Measurements from ENCODE around the gene ANKRD44. TPM values are rescaled to one million over a fixed set of nuclear protein-coding genes. Genes with fewer than 3 reads are reported as not detected.
"Not testable (repeated sequence)": the region's sequence is repeated elsewhere in the genome, so short reads cannot be mapped to it uniquely, and the experiment has no call there.

Gene ANKRD44
- total RNA-seq, 1 experiment from 2014 or later: 0.85 TPM

- Histone ChIP-seq H3K27me3 (no peaks in the 10 kb centered on the region), H3K36me3 (no peaks in the 10 kb centered on the region), H3K4me1 (no peaks in the 10 kb centered on the region), H3K9me3 (replicated peaks) (no peaks in the 10 kb centered on the region), H3K27ac (no peak overlapping the region), H3K4me3 (no peak overlapping the region)
- DNase-seq: peak; percentile 13 to 63
Measured at GRCh38 chr2:197011801-197012641, 298.6 kb downstream of the ANKRD44 start.

GRCh38 chr2:197011021-197011417, 299.6 kb downstream of the ANKRD44 start:
- Histone ChIP-seq H3K4me3 (no peak overlapping the region), H3K4me1 (no peaks in the 10 kb centered on the region), H3K9me3 (replicated peaks) (no peaks in the 10 kb centered on the region), H3K36me3 (no peaks in the 10 kb centered on the region), H3K27me3 (no peaks in the 10 kb centered on the region), H3K27ac (no peak overlapping the region)
- DNase-seq: no peak

- H3K36me3 ChIP-seq: no peaks in the 10 kb centered on the region
- H3K27ac ChIP-seq: no peak overlapping the region
- no peak overlapping the region for H3K4me3 ChIP-seq
- no peak for DNase-seq
- H3K4me1 ChIP-seq: no peaks in the 10 kb centered on the region
- H3K9me3 ChIP-seq (replicated peaks): no peaks in the 10 kb centered on the region
- no peaks in the 10 kb centered on the region for H3K27me3 ChIP-seq
Measured at GRCh38 chr2:197010200-197011020, 300.2 kb downstream of the ANKRD44 start.

- H3K36me3 ChIP-seq; H3K9me3 ChIP-seq (replicated peaks); DNase-seq; H3K27ac ChIP-seq; H3K4me3 ChIP-seq; H3K4me1 ChIP-seq; H3K27me3 ChIP-seq: not testable (repeated sequence)
Measured at GRCh38 chr2:197008741-197009341, 301.7 kb downstream of the ANKRD44 start.

GRCh38 chr2:197007716-197008628, 302.6 kb downstream of the ANKRD44 start:
- no peak overlapping the region for H3K4me3 ChIP-seq
- H3K4me1 ChIP-seq: no peaks in the 10 kb centered on the region
- no peaks in the 10 kb centered on the region for H3K9me3 ChIP-seq (replicated peaks)
- H3K27ac ChIP-seq: no peak overlapping the region
- H3K27me3 ChIP-seq: no peaks in the 10 kb centered on the region
- no peaks in the 10 kb centered on the region for H3K36me3 ChIP-seq
- no peak for DNase-seq

GRCh38 chr2:197001921-197002320, 308.7 kb downstream of the ANKRD44 start:
- H3K4me3 ChIP-seq: no peak overlapping the region
- no peaks in the 10 kb centered on the region for H3K27me3 ChIP-seq
- H3K36me3 ChIP-seq: no peaks in the 10 kb centered on the region
- H3K9me3 ChIP-seq (replicated peaks): no peaks in the 10 kb centered on the region
- H3K4me1 ChIP-seq: no peaks in the 10 kb centered on the region
- DNase-seq: no peak
- no peak overlapping the region for H3K27ac ChIP-seq

- Histone ChIP-seq H3K27ac (no peak overlapping the region), H3K4me3 (no peak overlapping the region), H3K27me3 (no peaks in the 10 kb centered on the region), H3K9me3 (replicated peaks) (no peaks in the 10 kb centered on the region), H3K36me3 (no peaks in the 10 kb centered on the region), H3K4me1 (no peaks in the 10 kb centered on the region)
- DNase-seq: no peak
Measured at GRCh38 chr2:196995757-196996314, 314.7 kb downstream of the ANKRD44 start.

GRCh38 chr2:196994764-196995163, 315.8 kb downstream of the ANKRD44 start:
- Histone ChIP-seq H3K27me3 (no peaks in the 10 kb centered on the region), H3K4me1 (no peaks in the 10 kb centered on the region), H3K36me3 (no peaks in the 10 kb centered on the region), H3K27ac (no peak overlapping the region), H3K9me3 (replicated peaks) (no peaks in the 10 kb centered on the region), H3K4me3 (no peak overlapping the region)
- DNase-seq: no peak

GRCh38 chr2:196993617-196994016, 317.0 kb downstream of the ANKRD44 start:
- DNase-seq: no peak
- Histone ChIP-seq H3K4me3 (no peak overlapping the region), H3K9me3 (replicated peaks) (no peaks in the 10 kb centered on the region), H3K27me3 (no peaks in the 10 kb centered on the region), H3K4me1 (no peaks in the 10 kb centered on the region), H3K36me3 (no peaks in the 10 kb centered on the region), H3K27ac (no peak overlapping the region)

GRCh38 chr2:196992466-196992865, 318.1 kb downstream of the ANKRD44 start:
- DNase-seq: no peak
- Histone ChIP-seq H3K4me3 (no peak overlapping the region), H3K27ac (no peak overlapping the region), H3K27me3 (no peaks in the 10 kb centered on the region), H3K36me3 (no peaks in the 10 kb centered on the region), H3K9me3 (replicated peaks) (no peaks in the 10 kb centered on the region), H3K4me1 (no peaks in the 10 kb centered on the region)

- Histone ChIP-seq H3K27me3 (no peaks in the 10 kb centered on the region), H3K27ac (no peak overlapping the region), H3K9me3 (replicated peaks) (no peaks in the 10 kb centered on the region), H3K4me1 (no peaks in the 10 kb centered on the region), H3K4me3 (no peak overlapping the region), H3K36me3 (no peaks in the 10 kb centered on the region)
- no peak for DNase-seq
Measured at GRCh38 chr2:196990788-196991461, 319.7 kb downstream of the ANKRD44 start.

- Histone ChIP-seq H3K4me1 (no peaks in the 10 kb centered on the region), H3K27me3 (no peaks in the 10 kb centered on the region), H3K27ac (no peak overlapping the region), H3K36me3 (no peaks in the 10 kb centered on the region), H3K4me3 (no peak overlapping the region), H3K9me3 (replicated peaks) (no peaks in the 10 kb centered on the region)
- DNase-seq: no peak
Measured at GRCh38 chr2:196990092-196990491, 320.5 kb downstream of the ANKRD44 start.

- no peak overlapping the region for H3K4me3 ChIP-seq
- no peaks in the 10 kb centered on the region for H3K4me1 ChIP-seq
- H3K36me3 ChIP-seq: no peaks in the 10 kb centered on the region
- no peaks in the 10 kb centered on the region for H3K27me3 ChIP-seq
- no peak overlapping the region for H3K27ac ChIP-seq
- no peak for DNase-seq
- no peaks in the 10 kb centered on the region for H3K9me3 ChIP-seq (replicated peaks)
Measured at GRCh38 chr2:196989496-196989895, 321.1 kb downstream of the ANKRD44 start.

GRCh38 chr2:196988639-196989038, 321.9 kb downstream of the ANKRD44 start:
- no peak for DNase-seq
- H3K27ac ChIP-seq: no peak overlapping the region
- no peaks in the 10 kb centered on the region for H3K4me1 ChIP-seq
- H3K36me3 ChIP-seq: no peaks in the 10 kb centered on the region
- H3K27me3 ChIP-seq: no peaks in the 10 kb centered on the region
- H3K4me3 ChIP-seq: no peak overlapping the region
- no peaks in the 10 kb centered on the region for H3K9me3 ChIP-seq (replicated peaks)

All from SJCRH30 (cell line).